Astrocyte (in vitro differentiated cells and primary cell): ENCODE data around the gene PPP3CA. TPM values are rescaled to one million over a fixed set of nuclear protein-coding genes. Genes with fewer than 3 reads are reported as not detected.
A peak's percentile ranks its signal among the peaks of the same experiment; 100 is the strongest.

Experiments
- DNase-seq: peaks from one replicate; pipeline ENCODE4 v3.0.0-alpha.2; 2010; ENCODE audit warnings: low read depth
- FAIRE-seq: peaks from 2 replicates; lab custom pipeline; 2011; peaks lifted over from hg19 to GRCh38; lab: Jason Lieb, UNC
- H2AFZ ChIP-seq: 2 replicates; pipeline ENCODE4 v1.6.0; 2012; ENCODE audit warnings: low read depth, low read length, inconsistent platforms
- H3K27ac ChIP-seq: 2 replicates; pipeline ENCODE4 v1.5.1; 2011; ENCODE audit warnings: low read depth, low read length, inconsistent platforms
- H3K27me3 ChIP-seq: 2 replicates; pipeline ENCODE4 v1.6.0; 2011; ENCODE audit warnings: low read length, inconsistent platforms; ENCODE audit not compliant: insufficient read depth
- H3K36me3 ChIP-seq: 2 replicates; pipeline ENCODE4 v1.5.1; 2011; ENCODE audit warnings: low read length, inconsistent platforms; ENCODE audit not compliant: insufficient read depth
- H3K4me1 ChIP-seq: 2 replicates; pipeline ENCODE4 v1.5.1; 2011; ENCODE audit warnings: low read length, inconsistent platforms; ENCODE audit not compliant: insufficient read depth
- H3K4me2 ChIP-seq: 2 replicates; pipeline ENCODE4 v1.6.0; 2012; ENCODE audit warnings: low read length, inconsistent platforms
- H3K4me3 ChIP-seq: 2 replicates; pipeline ENCODE4 v1.5.1; 2011; ENCODE audit warnings: low read depth, mild to moderate bottlenecking, low read length, inconsistent platforms; ENCODE audit not compliant: insufficient read depth
- H3K79me2 ChIP-seq: 2 replicates; pipeline ENCODE4 v1.6.0; 2012; ENCODE audit warnings: mild to moderate bottlenecking, low read length, inconsistent platforms; ENCODE audit not compliant: insufficient read depth
- H3K9ac ChIP-seq: 2 replicates; pipeline ENCODE4 v1.6.0; 2012; ENCODE audit warnings: mild to moderate bottlenecking, low read length, inconsistent platforms
- H3K9me3 ChIP-seq: 2 replicates; pipeline ENCODE4 v1.5.1; 2012; ENCODE audit warnings: low read depth, mild to moderate bottlenecking, low read length, inconsistent platforms; ENCODE audit not compliant: insufficient read depth
- H4K20me1 ChIP-seq: 2 replicates; pipeline ENCODE4 v1.6.0; 2012; ENCODE audit warnings: low read length, inconsistent platforms; ENCODE audit not compliant: insufficient read depth
- H3K27ac Mint-ChIP-seq: one replicate; pipeline ENCODE4 v1.8.0; 2021; ENCODE audit warnings: mild to moderate bottlenecking, mixed read lengths; ENCODE audit not compliant: unreplicated experiment
- H3K27me3 Mint-ChIP-seq: one replicate; pipeline ENCODE4 v1.8.0; 2021; ENCODE audit warnings: low read depth, mixed read lengths; ENCODE audit not compliant: unreplicated experiment
- H3K36me3 Mint-ChIP-seq: one replicate; pipeline ENCODE4 v1.8.0; 2021; ENCODE audit warnings: low read depth, mixed read lengths; ENCODE audit not compliant: unreplicated experiment
- H3K4me1 Mint-ChIP-seq: one replicate; pipeline ENCODE4 v1.8.0; 2021; ENCODE audit warnings: low read depth, mixed read lengths; ENCODE audit not compliant: unreplicated experiment
- H3K4me3 Mint-ChIP-seq: one replicate; pipeline ENCODE4 v1.8.0; 2021; ENCODE audit warnings: mild to moderate bottlenecking, moderate library complexity, mixed read lengths; ENCODE audit not compliant: unreplicated experiment
- H3K9me3 Mint-ChIP-seq: one replicate; pipeline ENCODE4 v1.8.0; 2021; ENCODE audit warnings: mild to moderate bottlenecking, mixed read lengths; ENCODE audit not compliant: unreplicated experiment
- EZH2 ChIP-seq: IDR thresholded peaks from 2 replicates; pipeline ENCODE4 v1.6.1; 2012; ENCODE audit warnings: mild to moderate bottlenecking, low read length, inconsistent platforms; ENCODE audit not compliant: insufficient read depth
- total RNA-seq: library from RNA; stranded (reverse); gene quantifications from 2 replicates; pipeline ENCODE4 v1.2.1, GENCODE V29; 2021
- TF ChIP-seq, protein P1 (sequence below): IDR thresholded peaks from 2 replicates; pipeline ENCODE4 v1.5.1; 2011; ENCODE audit warnings: low read depth, mild to moderate bottlenecking, inconsistent platforms, low read length, moderate library complexity; ENCODE audit not compliant: insufficient read depth

Gene PPP3CA
- total RNA-seq, 1 donor from 2014 or later: 101 TPM

GRCh38 chr4:101022151-101023024 lies 324.9 kb downstream of the PPP3CA start:
- Histone ChIP-seq H3K4me1 (peaks cover 31% of the 10 kb centered on the region), H3K4me2 (peak overlapping the region; percentile 50), H2AFZ (no peak overlapping the region), H3K9me3 (no peaks in the 10 kb centered on the region), H3K4me3 (no peak overlapping the region), H3K27me3 (no peaks in the 10 kb centered on the region), H3K79me2 (no peaks in the 10 kb centered on the region), H3K9ac (no peak overlapping the region), H3K36me3 (no peaks in the 10 kb centered on the region), H3K27ac (no peak overlapping the region), H4K20me1 (no peaks in the 10 kb centered on the region)
- Mint-ChIP-seq H3K27me3 (no peaks in the 10 kb centered on the region), H3K9me3 (no peaks in the 10 kb centered on the region), H3K4me1 (peaks cover 37% of the 10 kb centered on the region), H3K36me3 (peaks cover 12% of the 10 kb centered on the region), H3K27ac (peak overlapping the region; percentile 59), H3K4me3 (no peak overlapping the region)
- no peak for TF ChIP-seq EZH2
- TF ChIP-seq, protein P1, sequence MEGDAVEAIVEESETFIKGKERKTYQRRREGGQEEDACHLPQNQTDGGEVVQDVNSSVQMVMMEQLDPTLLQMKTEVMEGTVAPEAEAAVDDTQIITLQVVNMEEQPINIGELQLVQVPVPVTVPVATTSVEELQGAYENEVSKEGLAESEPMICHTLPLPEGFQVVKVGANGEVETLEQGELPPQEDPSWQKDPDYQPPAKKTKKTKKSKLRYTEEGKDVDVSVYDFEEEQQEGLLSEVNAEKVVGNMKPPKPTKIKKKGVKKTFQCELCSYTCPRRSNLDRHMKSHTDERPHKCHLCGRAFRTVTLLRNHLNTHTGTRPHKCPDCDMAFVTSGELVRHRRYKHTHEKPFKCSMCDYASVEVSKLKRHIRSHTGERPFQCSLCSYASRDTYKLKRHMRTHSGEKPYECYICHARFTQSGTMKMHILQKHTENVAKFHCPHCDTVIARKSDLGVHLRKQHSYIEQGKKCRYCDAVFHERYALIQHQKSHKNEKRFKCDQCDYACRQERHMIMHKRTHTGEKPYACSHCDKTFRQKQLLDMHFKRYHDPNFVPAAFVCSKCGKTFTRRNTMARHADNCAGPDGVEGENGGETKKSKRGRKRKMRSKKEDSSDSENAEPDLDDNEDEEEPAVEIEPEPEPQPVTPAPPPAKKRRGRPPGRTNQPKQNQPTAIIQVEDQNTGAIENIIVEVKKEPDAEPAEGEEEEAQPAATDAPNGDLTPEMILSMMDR: no peak
- FAIRE-seq: no peak
- DNase-seq: peak; percentile 30

DNA sequence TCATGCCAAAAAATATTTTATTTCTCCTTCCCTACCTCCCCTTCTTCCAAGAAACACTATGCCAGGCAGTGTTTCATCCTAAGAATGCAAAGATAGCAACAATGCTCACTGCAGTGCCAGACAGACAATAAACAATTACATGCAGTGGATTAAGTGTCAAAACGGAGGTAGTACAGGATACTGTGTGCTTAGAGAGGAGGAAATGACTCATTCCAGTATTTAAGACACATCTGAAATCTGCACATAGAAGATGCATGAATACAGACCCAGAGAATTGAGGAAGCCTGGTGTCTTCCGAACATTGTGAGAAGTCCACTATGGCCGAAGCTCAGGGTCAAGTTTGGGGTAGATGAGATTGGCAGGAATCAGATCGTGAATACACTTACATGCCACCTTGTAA lies 326.4 kb downstream of the PPP3CA start:
- Histone ChIP-seq H3K4me1 (peaks cover 31% of the 10 kb centered on the region), H3K4me2 (peak overlapping the region; percentile 50), H4K20me1 (no peaks in the 10 kb centered on the region), H3K9me3 (no peaks in the 10 kb centered on the region), H3K27ac (no peak overlapping the region), H3K27me3 (no peaks in the 10 kb centered on the region), H3K36me3 (no peaks in the 10 kb centered on the region), H3K79me2 (no peaks in the 10 kb centered on the region), H3K9ac (no peak overlapping the region), H2AFZ (no peak overlapping the region), H3K4me3 (no peak overlapping the region)
- DNase-seq: peak; percentile 76
- Mint-ChIP-seq H3K9me3 (no peaks in the 10 kb centered on the region), H3K4me1 (peaks cover 39% of the 10 kb centered on the region), H3K4me3 (no peak overlapping the region), H3K36me3 (peaks cover 11% of the 10 kb centered on the region), H3K27me3 (no peaks in the 10 kb centered on the region), H3K27ac (no peak overlapping the region)
- no peak for TF ChIP-seq EZH2
- TF ChIP-seq, protein P1: no peak
- FAIRE-seq: peak; percentile 75

DNA sequence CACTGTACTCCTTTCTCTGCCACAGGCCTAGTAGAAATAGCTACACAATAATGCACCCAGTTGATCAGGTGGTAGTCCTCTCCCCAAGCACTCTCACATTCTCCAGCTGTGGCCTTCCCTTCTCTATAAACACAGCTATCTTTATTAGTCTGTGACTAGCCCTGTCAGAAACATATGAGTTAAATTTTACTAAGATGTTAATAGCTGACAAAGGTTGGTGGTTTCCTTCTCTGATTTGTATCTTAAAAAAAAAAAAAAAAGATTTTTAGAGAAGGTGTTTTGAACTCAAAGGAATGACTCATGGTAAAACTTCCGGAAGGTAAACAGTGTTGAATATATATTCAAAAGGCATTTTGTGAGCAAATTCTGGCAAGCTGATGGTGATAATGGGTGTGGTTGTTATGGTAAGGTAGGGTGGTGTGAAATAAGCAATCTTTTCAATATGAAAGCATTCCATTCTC lies 327.4 kb downstream of the PPP3CA start:
- no peaks in the 10 kb centered on the region for H3K9me3 Mint-ChIP-seq
- peaks cover 11% of the 10 kb centered on the region for H3K36me3 Mint-ChIP-seq
- no peak overlapping the region for H2AFZ ChIP-seq
- H3K79me2 ChIP-seq: no peaks in the 10 kb centered on the region
- peaks cover 42% of the 10 kb centered on the region for H3K4me1 Mint-ChIP-seq
- no peaks in the 10 kb centered on the region for H4K20me1 ChIP-seq
- H3K27me3 Mint-ChIP-seq: no peaks in the 10 kb centered on the region
- TF ChIP-seq, protein P1: no peak
- no peak for TF ChIP-seq EZH2
- no peak overlapping the region for H3K4me3 ChIP-seq
- H3K9me3 ChIP-seq: no peaks in the 10 kb centered on the region
- H3K4me2 ChIP-seq: no peak overlapping the region
- no peak for FAIRE-seq
- no peak overlapping the region for H3K27ac Mint-ChIP-seq
- H3K27me3 ChIP-seq: no peaks in the 10 kb centered on the region
- DNase-seq: peak; percentile 27
- H3K36me3 ChIP-seq: no peaks in the 10 kb centered on the region
- H3K4me3 Mint-ChIP-seq: no peak overlapping the region
- peaks cover 31% of the 10 kb centered on the region for H3K4me1 ChIP-seq
- H3K27ac ChIP-seq: no peak overlapping the region
- H3K9ac ChIP-seq: no peak overlapping the region
